Testis (tissue), 3 donors: ENCODE data around the gene TXN. TPM values are rescaled to one million over a fixed set of nuclear protein-coding genes. Genes with fewer than 3 reads are reported as not detected.

Experiments used
- DNase-seq: peaks from one replicate; pipeline ENCODE4 v3.0.0-alpha.2; 2019
- H3K27ac ChIP-seq, 2 donors: fragments of 200-600 bp; sonication (generic); one replicate each; pipeline ENCODE4 v1.5.1; 2019
- H3K27me3 ChIP-seq: fragments of 200-600 bp; sonication (generic); one replicate; pipeline ENCODE4 v1.5.1; 2019
- H3K36me3 ChIP-seq: fragments of 200-600 bp; sonication (generic); one replicate; pipeline ENCODE4 v1.5.1; 2017; ENCODE audit warnings: low read depth; ENCODE audit errors: missing control alignments
- H3K4me1 ChIP-seq: fragments of 200-600 bp; sonication (generic); one replicate; pipeline ENCODE4 v1.5.1; 2019
- H3K4me3 ChIP-seq, 2 donors: fragments of 200-600 bp; sonication (generic); one replicate each; pipeline ENCODE4 v1.5.1; 2017 to 2019
- H3K9me3 ChIP-seq: fragments of 200-600 bp; sonication (generic); one replicate; pipeline ENCODE4 v1.5.1; 2017
- POLR2A ChIP-seq: fragments of 450-650 bp; IDR thresholded peaks from one replicate; pipeline ENCODE4 v1.6.1; 2017; ENCODE audit warnings: antibody characterized with exemption, mild to moderate bottlenecking, moderate library complexity
- WGBS, 2 donors: methylation state at CpG; one replicate each; pipeline ENCODE4 v1.1.5; 2018; 5-methylcytosine and 5-hydroxymethylcytosine counted together
- intact Hi-C: fragments of 100-400 bp; cut with DNase I; formaldehyde crosslinking; loops from one replicate; pipeline ENCODE4 v1.15.1; 2023; ENCODE audit warnings: low total_unique reads
- polyA plus RNA-seq: library from polyadenylated mRNA; stranded (reverse); fragments of 350-450 nt; fragmentation: Illumina TruSeq; extraction: RNeasy Lipid Tissue Mini Kit (QIAGEN cat#74804); gene quantifications from one replicate; pipeline ENCODE4 v1.2.3, GENCODE V29; 2014; ENCODE audit warnings: low read depth, low replicate concordance; ENCODE audit not compliant: insufficient read depth
- total RNA-seq, 2 donors: library from RNA; depleted of rRNA; stranded (reverse); fragments of >200 nt; gene quantifications; one replicate each; pipeline ENCODE4 v1.2.3, GENCODE V29; 2016
- TF ChIP-seq, protein P1 (sequence below), 3 experiments: fragments of 450-650 bp in 2 of 3; fragments of 200-600 bp in 1 of 3; sonication (generic) in 1 of 3; IDR thresholded peaks; one replicate each; pipeline ENCODE4 v1.5.1; 2016 to 2019; ENCODE audit warnings: antibody characterized with exemption in 3 of 3, mild to moderate bottlenecking in 2 of 3, moderate library complexity in 1 of 3

The TXN gene
- total and polyA plus RNA-seq, 3 donors from 2014 or later: 30.2 to 57.0 (median 31.7) TPM

DNA sequence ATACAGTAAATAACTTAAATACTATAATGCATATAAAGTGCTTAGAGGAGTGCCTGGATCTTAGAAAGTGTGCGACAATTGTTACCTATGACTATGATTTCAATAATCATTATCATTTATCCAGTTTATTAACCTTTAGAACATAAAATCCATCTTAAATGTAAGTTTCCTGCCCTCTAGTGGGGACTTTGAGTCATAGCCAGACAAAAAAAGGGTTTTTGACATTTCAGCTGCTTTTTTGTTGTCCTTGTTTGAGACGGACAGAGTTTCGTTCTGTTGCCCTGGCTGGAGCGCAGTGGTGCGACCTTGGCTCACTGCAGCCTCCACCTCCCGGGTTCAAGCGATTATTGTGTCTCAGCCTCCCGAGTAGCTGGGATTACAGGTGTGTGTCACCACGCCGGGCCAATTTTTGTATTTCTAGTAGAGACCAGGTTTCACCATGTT is 38.6 kb downstream of the TXN start:
- H3K4me3 ChIP-seq: no peak overlapping the region
- H3K9me3 ChIP-seq: no peaks in the 10 kb centered on the region
- no peaks in the 10 kb centered on the region for H3K36me3 ChIP-seq
- DNase-seq: no peak
- no peak for TF ChIP-seq POLR2A
- TF ChIP-seq, protein P1, sequence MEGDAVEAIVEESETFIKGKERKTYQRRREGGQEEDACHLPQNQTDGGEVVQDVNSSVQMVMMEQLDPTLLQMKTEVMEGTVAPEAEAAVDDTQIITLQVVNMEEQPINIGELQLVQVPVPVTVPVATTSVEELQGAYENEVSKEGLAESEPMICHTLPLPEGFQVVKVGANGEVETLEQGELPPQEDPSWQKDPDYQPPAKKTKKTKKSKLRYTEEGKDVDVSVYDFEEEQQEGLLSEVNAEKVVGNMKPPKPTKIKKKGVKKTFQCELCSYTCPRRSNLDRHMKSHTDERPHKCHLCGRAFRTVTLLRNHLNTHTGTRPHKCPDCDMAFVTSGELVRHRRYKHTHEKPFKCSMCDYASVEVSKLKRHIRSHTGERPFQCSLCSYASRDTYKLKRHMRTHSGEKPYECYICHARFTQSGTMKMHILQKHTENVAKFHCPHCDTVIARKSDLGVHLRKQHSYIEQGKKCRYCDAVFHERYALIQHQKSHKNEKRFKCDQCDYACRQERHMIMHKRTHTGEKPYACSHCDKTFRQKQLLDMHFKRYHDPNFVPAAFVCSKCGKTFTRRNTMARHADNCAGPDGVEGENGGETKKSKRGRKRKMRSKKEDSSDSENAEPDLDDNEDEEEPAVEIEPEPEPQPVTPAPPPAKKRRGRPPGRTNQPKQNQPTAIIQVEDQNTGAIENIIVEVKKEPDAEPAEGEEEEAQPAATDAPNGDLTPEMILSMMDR (IDR thresholded peaks at IDR 0.05): peak; percentile 37 to 84 (median 70)
- intact Hi-C loops: no loop called here
- no peaks in the 10 kb centered on the region for H3K4me1 ChIP-seq
- WGBS, 2 donors: 33 to 51% methylated on average over 10 of the region's 10 CpGs
- no peaks in the 10 kb centered on the region for H3K27me3 ChIP-seq
- no peak overlapping the region for H3K27ac ChIP-seq

DNA sequence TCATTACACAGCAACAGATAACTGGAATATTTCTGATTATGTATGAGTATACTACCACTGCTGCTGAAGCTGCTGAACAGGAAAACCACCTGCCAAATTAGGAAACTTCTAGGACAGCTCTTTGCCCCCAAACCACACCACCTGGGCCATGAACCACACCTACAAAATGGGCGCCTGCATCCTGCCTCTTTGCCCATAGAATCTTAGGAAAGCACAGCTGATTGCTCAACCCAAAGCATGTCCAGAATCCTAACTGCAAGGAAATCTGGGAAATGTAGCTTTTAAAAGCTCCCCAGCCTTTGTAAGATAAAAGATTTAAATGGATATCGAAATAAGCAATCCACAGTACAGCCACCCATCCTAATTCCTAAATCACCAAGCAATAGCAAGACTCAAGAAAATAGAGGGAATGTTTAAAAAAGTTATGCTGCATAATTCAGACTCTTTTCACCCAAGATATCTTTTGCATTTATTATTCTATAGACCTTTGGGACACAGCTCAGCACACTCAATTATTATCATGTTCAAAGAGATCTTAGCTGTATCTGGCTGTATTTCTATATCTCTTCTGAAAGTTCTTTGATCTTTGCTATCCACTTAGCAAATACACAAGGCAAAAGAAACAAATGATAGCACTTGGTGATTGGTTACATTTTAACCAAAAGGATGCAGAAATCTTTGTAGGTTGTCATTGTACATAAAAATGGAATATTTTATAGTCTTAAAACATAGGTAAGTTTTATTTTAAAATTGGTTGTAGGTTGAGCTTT is 41.5 kb downstream of the TXN start:
- Histone ChIP-seq H3K4me1 (no peaks in the 10 kb centered on the region), H3K4me3 (no peak overlapping the region), H3K27ac (no peak overlapping the region), H3K27me3 (no peaks in the 10 kb centered on the region), H3K36me3 (no peaks in the 10 kb centered on the region), H3K9me3 (no peaks in the 10 kb centered on the region)
- intact Hi-C loops: no loop called here
- TF ChIP-seq, protein P1 (IDR thresholded peaks at IDR 0.05): no peak
- no peak for TF ChIP-seq POLR2A
- WGBS, 2 donors: 90 to 93% methylated on average over 2 of the region's 2 CpGs
- DNase-seq: no peak

GRCh38 chr9:110214090-110214489 is 42.2 kb downstream of the TXN start:
- H3K36me3 ChIP-seq: no peaks in the 10 kb centered on the region
- DNase-seq: no peak
- no peak overlapping the region for H3K27ac ChIP-seq
- WGBS, 2 donors: 81 to 93% methylated on average over 6 of the region's 6 CpGs
- H3K4me1 ChIP-seq: no peaks in the 10 kb centered on the region
- TF ChIP-seq POLR2A: no peak
- TF ChIP-seq, protein P1 (IDR thresholded peaks at IDR 0.05): no peak
- H3K9me3 ChIP-seq: no peaks in the 10 kb centered on the region
- no peak overlapping the region for H3K4me3 ChIP-seq
- intact Hi-C loops: no loop called here
- no peaks in the 10 kb centered on the region for H3K27me3 ChIP-seq

DNA sequence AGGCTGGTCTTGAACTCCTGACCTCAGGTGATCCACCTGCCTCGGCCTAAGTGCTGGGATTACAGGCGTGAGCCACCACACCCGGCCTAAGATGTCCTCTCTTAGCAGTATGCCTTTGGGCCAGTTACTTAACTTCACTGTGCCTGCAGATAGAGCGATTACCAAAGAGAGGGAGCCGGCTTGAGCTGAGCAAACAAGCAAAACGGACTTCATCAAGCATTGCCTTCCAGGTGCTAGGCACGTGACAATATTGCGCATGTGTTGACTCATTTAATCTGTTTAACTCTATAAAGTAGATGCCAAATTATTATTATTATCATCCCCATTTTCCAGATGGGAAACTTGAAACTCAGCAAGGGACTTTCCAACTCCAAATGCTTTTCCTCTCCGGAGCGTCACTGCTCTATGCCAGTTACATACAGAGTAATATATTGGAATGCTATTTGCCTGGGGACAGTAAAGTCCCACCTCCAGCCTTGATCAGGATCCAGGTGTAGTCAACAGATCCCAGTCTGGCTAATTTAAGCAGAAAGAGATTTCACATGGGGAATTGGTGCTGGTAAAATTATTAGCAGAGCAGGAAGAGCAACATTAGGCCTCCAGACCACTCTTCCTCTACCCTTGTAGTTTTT is 42.8 kb downstream of the TXN start:
- no peak for DNase-seq
- no peaks in the 10 kb centered on the region for H3K36me3 ChIP-seq
- 96 to 99% methylated on average over 10 of the region's 10 CpGs for WGBS, 2 donors
- H3K9me3 ChIP-seq: no peaks in the 10 kb centered on the region
- H3K4me3 ChIP-seq: no peak overlapping the region
- H3K4me1 ChIP-seq: no peaks in the 10 kb centered on the region
- intact Hi-C loops: no loop called here
- H3K27me3 ChIP-seq: no peaks in the 10 kb centered on the region
- no peak overlapping the region for H3K27ac ChIP-seq
- TF ChIP-seq POLR2A: no peak
- TF ChIP-seq, protein P1 (IDR thresholded peaks at IDR 0.05): no peak
